Ramos (cell line): ENCODE measurements around the gene HMGXB3.

Experiments
- in situ Hi-C: fragments of 300-500 bp; cut with MboI; formaldehyde crosslinking; loops from one replicate; pipeline ENCODE4 v1.14.3; 2022; ENCODE audit warnings: low sequenced_read_pairs; ENCODE audit not compliant: unreplicated experiment

The HMGXB3 gene

GRCh38 chr5:149979896-149980295, 20.6 kb upstream of the HMGXB3 start:
- in situ Hi-C loops = no loop called here

GRCh38 chr5:149981206-149981605, 19.3 kb upstream of the HMGXB3 start:
- in situ Hi-C loops = no loop called here

DNA sequence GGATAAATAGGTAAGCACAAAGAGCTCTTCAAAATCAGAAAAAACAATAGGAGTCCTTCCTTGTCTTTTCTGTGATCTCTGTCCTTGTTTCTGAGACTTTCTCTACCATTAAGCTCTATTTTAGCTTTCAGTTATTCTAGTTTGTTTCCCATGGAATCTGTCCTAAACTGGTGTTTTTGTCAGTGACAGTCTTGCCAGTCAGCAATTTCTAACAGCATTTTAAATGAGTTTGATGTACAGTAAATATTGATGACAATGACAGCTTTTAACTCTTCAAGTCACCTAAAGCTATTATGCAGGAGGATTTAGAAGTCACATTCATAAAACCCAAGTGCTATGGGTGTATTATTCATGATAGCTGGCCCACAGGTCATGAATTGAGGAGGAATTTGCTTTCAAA, 18.0 kb upstream of the HMGXB3 start:
- in situ Hi-C loops = no loop called here

DNA sequence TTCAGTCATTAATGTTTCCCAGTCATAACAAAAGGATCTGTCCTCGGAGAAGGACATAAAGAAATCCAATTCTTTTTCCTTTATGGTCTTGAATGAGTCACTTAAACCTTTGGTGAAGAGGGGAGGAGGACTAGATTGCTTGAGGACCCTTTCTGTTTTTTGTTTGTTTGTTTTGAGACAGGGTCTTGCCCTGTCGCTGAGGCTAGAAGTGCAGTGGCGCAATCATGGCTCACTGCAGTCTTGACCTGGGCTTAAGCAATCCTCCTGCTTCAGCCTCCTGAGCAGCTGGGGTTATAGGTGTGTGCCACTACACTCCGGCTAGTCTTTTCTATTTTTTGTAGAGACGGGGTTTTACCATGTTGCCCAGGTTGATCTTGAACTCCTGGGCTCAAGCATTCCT, 12.4 kb upstream of the HMGXB3 start:
- in situ Hi-C loops = loop anchor here (5.0 kb wide), 2 partner anchors 151 to 351 kb away; no protein-coding TSS in a partner anchor

- in situ Hi-C loops = no loop called here
These were observed 9.8 kb upstream of the HMGXB3 start for GRCh38 chr5:149990518-149991376.

DNA sequence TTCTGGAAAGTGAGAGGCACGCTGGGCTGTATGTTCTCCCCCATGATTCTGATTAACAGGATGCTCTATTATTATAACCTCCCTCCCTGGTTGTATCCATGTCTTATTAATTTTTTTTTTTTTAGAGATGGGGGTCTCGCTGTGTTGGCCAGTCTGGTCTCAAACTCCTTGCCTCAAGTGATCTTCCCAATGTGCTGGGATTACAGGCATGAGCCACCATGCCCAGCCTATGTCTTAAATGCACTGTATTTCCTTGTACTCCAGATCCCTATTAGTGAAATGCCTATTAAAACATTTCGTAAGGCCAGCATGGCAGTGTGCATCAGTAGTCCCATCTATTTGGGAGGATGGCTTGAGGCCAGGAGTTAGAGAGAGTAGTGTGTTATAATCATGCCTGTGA, 7.1 kb upstream of the HMGXB3 start:
- in situ Hi-C loops = no loop called here

DNA sequence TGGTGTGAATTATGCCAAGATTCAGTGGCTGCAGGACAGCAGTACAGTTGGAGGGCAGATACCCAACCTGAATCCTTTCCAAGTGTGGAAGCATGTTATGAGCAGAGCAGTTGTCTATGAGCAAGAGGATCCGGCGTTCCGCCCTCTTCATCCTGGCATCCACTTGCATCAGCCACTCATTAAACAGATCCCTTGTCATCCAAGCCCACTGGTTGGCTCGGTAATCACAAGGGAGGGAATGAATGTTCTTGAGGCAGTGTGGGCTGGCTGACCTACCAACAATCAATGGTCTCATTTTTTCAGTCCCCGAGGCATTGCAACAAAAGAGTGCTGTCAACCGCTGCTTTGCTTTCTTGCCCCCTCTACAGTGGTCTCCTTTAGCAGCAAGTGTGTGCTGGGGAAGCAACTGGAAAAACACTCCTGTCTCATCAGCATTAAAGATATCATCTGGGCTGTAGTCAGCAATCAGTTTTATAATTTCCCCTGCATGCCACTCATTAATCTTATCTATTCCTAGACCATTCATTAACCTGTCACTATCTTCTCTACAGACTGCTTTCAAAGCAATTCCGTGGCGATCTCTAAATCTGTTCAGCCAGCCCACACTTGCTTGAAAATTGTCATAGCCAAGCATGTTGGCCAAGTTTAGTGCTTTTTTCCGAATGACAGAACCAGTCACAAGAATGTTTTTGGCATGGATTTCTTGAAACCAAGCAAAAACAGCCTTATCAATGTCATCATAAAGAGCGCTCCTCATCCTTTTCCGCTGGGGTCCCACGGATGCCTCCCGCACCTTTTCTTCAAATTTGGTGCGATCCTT, 4.9 kb upstream of the HMGXB3 start:
- in situ Hi-C loops = no loop called here

DNA sequence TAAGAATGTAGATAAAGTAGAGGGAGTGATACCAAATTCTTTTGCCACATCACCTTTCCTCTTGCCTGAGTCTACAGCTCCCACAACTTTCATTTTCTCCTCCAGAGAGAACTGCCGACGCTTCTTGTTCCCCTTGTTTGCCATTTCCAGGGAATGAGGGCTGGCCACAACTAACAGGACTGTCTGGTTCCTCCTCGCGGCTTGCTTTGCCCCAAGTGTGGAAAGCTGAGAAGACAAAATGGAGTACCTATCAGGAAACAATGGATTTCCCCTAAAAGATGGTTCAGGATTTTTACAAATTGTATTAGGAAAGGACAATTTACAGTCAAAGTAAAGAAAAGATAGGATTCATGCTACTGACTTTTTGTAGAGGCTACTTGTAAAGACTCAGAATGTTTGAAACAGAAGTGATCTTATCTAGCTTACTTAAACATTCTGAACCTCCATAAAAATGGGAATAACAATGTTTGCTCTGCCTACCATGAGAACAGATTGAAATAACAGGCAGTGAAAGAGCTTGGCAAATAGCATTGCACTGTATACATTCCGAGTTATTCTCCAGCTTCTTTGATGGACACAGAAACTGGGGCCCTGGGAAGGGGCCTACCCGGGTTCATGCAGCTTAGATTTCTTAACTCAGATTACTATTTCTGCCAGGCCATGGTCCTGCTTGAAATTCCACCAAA, 4.2 kb upstream of the HMGXB3 start:
- in situ Hi-C loops = no loop called here

- in situ Hi-C loops = no loop called here
These were observed 2.3 kb upstream of the HMGXB3 start for GRCh38 chr5:149998281-149998680.

GRCh38 chr5:149999359-149999758, 1.2 kb upstream of the HMGXB3 start:
- in situ Hi-C loops = no loop called here

- in situ Hi-C loops = no loop called here
These were observed 678 bp upstream of the HMGXB3 start for GRCh38 chr5:149999866-150000255.

DNA sequence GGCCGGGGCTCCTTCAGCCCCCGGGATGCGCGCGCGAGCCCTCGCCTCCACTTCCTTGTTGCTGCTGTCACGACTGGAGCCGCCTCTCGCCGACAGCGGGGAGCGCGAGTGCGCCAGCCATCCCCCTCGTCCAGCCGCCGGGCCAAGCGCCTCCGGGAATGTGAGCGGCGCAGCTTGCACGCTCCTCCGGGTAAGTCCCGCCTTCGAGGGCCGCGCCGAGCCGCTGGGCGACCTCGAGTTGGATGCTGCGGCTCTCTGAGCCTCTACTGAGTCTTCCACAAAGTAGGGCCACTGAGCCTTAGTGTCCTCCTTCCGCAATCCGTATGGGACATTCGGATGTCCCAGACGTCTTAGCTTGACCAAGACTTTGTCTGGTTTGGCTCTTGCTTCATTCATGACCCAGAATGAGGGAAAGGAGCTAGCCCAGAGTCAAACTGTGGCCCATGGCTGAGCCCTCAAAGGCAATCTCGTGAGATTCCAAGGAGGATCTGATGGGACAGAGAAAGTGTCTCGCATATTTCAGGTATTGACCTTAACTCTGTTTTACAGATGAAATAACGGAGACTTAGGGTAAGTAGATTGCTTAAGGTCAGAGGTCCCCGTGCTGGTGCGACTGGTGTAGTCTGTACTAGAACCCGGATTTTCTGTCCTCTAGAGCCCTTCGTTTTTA, 586 bp downstream of the HMGXB3 start:
- in situ Hi-C loops = no loop called here

GRCh38 chr5:150001660-150002486, 1.3 kb downstream of the HMGXB3 start:
- in situ Hi-C loops = no loop called here

- in situ Hi-C loops = no loop called here
These were observed 5.8 kb downstream of the HMGXB3 start for GRCh38 chr5:150006318-150006717.

GRCh38 chr5:150007050-150007449, 6.5 kb downstream of the HMGXB3 start:
- in situ Hi-C loops = no loop called here

GRCh38 chr5:150009671-150010387, 9.3 kb downstream of the HMGXB3 start:
- in situ Hi-C loops = no loop called here

DNA sequence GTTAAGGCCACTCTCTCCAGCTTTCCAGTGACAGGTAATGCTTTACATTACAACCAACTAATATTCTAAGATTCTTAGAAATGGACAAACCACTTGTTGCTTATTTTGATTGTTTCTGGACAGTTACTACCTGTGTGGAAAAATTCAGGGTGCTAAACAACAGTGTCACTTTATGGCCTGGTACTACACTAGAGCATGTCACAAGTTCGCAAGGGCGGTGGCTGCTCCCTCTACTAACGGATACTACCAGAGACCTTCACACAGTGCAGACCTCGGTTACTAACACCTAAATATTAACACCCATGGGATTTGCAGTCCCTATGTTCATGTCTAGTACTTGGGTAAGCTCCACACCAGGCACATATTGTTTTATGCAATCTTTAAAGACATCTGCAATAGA, 13.4 kb downstream of the HMGXB3 start:
- in situ Hi-C loops = no loop called here

GRCh38 chr5:150014456-150014855, 13.9 kb downstream of the HMGXB3 start:
- in situ Hi-C loops = no loop called here

DNA sequence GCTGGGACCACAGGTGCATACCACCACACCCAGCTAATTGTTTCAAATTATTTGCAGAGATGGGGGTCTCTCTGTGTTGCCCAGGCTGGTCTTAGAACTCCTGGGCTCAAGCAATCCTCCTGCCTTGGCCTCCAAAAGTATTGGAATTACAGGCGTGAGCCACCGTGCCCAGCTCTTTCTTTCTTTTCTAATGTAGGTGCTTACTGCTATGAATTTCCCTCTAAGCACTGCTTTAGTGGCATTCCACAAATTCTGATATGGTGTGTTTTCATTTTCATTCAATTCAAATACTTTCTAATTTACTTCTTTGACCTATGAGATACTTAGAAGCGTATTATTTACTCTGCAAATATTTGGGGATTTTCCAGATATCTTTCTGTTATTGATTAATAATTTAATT, 14.9 kb downstream of the HMGXB3 start:
- in situ Hi-C loops = no loop called here
